ENCODE measurements around the gene DLK1. TPM values are rescaled to one million over a fixed set of nuclear protein-coding genes. Genes with fewer than 3 reads are reported as not detected.

DLK1 gene
- total and polyA plus RNA-seq, 2 of the 13 experiments (the other 11 are each of a cell fraction or from before 2014, with no cell fraction given), result 95.5 to 312 TPM

DNA sequence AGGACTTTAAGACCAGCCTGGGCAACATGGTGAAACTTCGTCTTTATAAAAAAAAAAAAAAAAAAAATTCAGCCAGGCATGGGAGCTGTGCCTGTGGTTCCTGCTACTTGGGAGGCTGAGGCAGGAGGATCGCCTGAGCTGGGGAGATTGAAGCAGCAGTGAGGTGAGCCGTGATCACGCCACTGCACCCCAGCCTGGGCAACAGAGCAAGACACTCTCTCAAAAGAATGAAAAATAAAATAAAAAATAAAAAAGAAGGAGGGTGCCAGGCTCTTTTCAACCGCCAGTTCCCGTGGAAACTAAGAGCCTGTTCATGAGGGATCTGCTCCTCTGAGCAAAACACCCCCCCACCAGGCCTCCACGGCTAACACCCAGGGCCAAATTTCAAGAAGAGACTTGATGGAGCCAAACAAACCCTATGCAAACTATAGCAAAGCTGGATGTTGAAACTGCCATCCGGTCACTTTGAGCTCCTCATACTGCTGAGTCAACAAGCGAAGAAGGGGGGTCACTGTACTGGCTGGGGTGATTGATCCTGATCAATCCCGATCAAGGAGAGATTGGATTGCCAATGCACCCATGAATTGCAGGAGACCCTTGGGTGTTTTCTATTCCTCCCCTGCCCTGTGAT, 23.4 kb downstream of the DLK1 start (continued):
- TF ChIP-seq NR0B2 (CRISPR knock-in tag; IDR thresholded peaks at IDR 0.05), result no peak
- TF ChIP-seq SP5 (CRISPR knock-in tag; IDR thresholded peaks at IDR 0.05; ENCODE audit: borderline replicate concordance, low read depth), result no peak
- TF ChIP-seq THAP9 (CRISPR knock-in tag; IDR thresholded peaks at IDR 0.05; ENCODE audit: borderline replicate concordance), result no peak
- no peak for TF ChIP-seq RFXANK (CRISPR knock-in tag; IDR thresholded peaks at IDR 0.05)
- no peak for TF ChIP-seq GPBP1L1 (CRISPR knock-in tag; IDR thresholded peaks at IDR 0.05)
- TF ChIP-seq NKX3-1 (CRISPR knock-in tag; IDR thresholded peaks at IDR 0.05), result no peak; the same call in 1 of the 2 replicates
- TF ChIP-seq, protein P1, sequence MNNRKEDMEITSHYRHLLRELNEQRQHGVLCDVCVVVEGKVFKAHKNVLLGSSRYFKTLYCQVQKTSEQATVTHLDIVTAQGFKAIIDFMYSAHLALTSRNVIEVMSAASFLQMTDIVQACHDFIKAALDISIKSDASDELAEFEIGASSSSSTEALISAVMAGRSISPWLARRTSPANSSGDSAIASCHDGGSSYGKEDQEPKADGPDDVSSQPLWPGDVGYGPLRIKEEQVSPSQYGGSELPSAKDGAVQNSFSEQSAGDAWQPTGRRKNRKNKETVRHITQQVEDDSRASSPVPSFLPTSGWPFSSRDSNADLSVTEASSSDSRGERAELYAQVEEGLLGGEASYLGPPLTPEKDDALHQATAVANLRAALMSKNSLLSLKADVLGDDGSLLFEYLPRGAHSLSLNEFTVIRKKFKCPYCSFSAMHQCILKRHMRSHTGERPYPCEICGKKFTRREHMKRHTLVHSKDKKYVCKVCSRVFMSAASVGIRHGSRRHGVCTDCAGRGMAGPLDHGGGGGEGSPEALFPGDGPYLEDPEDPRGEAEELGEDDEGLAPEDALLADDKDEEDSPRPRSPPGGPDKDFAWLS (CRISPR knock-in tag; IDR thresholded peaks at IDR 0.05; ENCODE audit: borderline replicate concordance), result no peak
- no peak for TF ChIP-seq ATF7 (IDR thresholded peaks at IDR 0.05)
- no peak for TF ChIP-seq ATF7 (CRISPR knock-in tag; IDR thresholded peaks at IDR 0.05)
- TF ChIP-seq, protein P2, sequence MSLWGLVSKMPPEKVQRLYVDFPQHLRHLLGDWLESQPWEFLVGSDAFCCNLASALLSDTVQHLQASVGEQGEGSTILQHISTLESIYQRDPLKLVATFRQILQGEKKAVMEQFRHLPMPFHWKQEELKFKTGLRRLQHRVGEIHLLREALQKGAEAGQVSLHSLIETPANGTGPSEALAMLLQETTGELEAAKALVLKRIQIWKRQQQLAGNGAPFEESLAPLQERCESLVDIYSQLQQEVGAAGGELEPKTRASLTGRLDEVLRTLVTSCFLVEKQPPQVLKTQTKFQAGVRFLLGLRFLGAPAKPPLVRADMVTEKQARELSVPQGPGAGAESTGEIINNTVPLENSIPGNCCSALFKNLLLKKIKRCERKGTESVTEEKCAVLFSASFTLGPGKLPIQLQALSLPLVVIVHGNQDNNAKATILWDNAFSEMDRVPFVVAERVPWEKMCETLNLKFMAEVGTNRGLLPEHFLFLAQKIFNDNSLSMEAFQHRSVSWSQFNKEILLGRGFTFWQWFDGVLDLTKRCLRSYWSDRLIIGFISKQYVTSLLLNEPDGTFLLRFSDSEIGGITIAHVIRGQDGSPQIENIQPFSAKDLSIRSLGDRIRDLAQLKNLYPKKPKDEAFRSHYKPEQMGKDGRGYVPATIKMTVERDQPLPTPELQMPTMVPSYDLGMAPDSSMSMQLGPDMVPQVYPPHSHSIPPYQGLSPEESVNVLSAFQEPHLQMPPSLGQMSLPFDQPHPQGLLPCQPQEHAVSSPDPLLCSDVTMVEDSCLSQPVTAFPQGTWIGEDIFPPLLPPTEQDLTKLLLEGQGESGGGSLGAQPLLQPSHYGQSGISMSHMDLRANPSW (CRISPR knock-in tag; IDR thresholded peaks at IDR 0.05; ENCODE audit: borderline replicate concordance), result no peak
- TF ChIP-seq SIX1 (CRISPR knock-in tag; IDR thresholded peaks at IDR 0.05; ENCODE audit: borderline replicate concordance), result peak; percentile 37; the same call in 1 of the 2 replicates
- no peak for TF ChIP-seq ZNF713 (CRISPR knock-in tag; IDR thresholded peaks at IDR 0.05)
- no peak for TF ChIP-seq RELA (CRISPR knock-in tag; IDR thresholded peaks at IDR 0.05)
- no peak for TF ChIP-seq HES4 (CRISPR knock-in tag; IDR thresholded peaks at IDR 0.05; ENCODE audit: borderline replicate concordance)
- TF ChIP-seq NPAS2 (CRISPR knock-in tag; IDR thresholded peaks at IDR 0.05; ENCODE audit: borderline replicate concordance), result no peak
- TF ChIP-seq ZNF782 (CRISPR knock-in tag; IDR thresholded peaks at IDR 0.05; ENCODE audit: borderline replicate concordance), result no peak
- peak; percentile 97 for TF ChIP-seq MED8 (CRISPR knock-in tag; IDR thresholded peaks at IDR 0.05; ENCODE audit: insufficient replicate concordance)
- no peak for TF ChIP-seq DMTF1 (CRISPR knock-in tag; IDR thresholded peaks at IDR 0.05)
